Sciatic nerve (tissue), 2 donors: ENCODE measurements around the gene BUD23. TPM values are rescaled to one million over a fixed set of nuclear protein-coding genes. Genes with fewer than 3 reads are reported as not detected.
"Not testable (repeated sequence)": the region's sequence is repeated elsewhere in the genome, so short reads cannot be mapped to it uniquely, and the experiment has no call there.

Experiments used
- ATAC-seq: fragments of 200-7000 bp; cut with Tn5 transposase; one replicate; pipeline ENCODE4 v1.9.1; 2020; ENCODE audit warnings: mild to moderate bottlenecking, moderate library complexity
- DNase-seq: peaks from one replicate; pipeline ENCODE4 v3.0.0-alpha.2; 2020; ENCODE audit warnings: low spot score
- intact Hi-C: fragments of 100-400 bp; cut with DNase I; formaldehyde crosslinking; loops from one replicate; pipeline ENCODE4 v1.14.2; 2022
- total RNA-seq: library from RNA; stranded (reverse); fragmentation: NEBNext Ultra II Directional; extraction: Animal tissue kit (Norgen Biotek cat#: 25700); gene quantifications from one replicate; pipeline ENCODE4 v1.2.1, GENCODE V29; 2021
- donor health status: DM: no; HTN: no; CAD: no.
- donor health status: DM: no; HTN: no; CAD: no.

BUD23 gene
- total RNA-seq, 1 donor from 2014 or later, result 47.4 TPM

DNA sequence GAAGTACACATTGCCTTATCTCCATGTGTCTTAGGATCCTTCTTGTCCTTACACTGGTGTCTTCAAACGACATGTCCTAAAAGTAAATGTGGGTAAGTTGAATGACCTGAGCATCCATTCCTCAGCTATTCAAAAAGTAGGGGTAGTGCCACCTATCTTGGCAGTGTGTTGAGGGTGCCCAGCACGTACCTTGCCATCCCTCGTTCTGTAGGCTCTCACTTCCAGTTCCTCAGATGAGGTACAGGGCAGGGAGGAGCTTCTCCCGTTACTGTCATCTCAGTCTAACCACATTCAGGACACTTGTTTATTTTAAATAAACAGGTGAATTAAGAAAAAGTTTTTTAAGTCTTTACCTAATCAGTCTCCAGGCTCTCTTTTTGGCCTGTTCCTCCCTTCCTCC, 13.0 kb downstream of the BUD23 start:
- intact Hi-C loops, result no loop called here
- DNase-seq, result no peak
- ATAC-seq, result no peak

DNA sequence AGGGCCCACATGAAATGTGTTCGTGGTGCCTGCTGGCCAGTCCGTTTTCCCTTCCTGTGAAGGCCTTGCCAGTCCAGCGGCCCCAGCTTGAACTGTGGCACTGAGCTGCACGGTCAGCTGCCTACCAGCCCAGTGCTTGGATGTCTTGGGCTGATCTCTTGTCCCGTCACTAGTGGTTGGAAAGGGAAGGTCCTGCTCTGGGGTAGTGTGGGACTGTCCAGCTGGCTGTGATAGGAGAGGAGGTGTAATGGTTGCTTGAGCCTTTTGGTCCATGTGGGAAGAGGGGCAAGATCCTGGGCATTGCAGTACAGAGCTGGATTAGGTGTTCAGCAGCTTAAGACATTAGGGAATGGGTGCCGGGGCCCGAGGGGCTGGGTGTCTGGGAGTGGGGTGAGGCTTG, 15.0 kb downstream of the BUD23 start:
- DNase-seq (no peak), ATAC-seq (no peak)
- intact Hi-C loops, result no loop called here

DNA sequence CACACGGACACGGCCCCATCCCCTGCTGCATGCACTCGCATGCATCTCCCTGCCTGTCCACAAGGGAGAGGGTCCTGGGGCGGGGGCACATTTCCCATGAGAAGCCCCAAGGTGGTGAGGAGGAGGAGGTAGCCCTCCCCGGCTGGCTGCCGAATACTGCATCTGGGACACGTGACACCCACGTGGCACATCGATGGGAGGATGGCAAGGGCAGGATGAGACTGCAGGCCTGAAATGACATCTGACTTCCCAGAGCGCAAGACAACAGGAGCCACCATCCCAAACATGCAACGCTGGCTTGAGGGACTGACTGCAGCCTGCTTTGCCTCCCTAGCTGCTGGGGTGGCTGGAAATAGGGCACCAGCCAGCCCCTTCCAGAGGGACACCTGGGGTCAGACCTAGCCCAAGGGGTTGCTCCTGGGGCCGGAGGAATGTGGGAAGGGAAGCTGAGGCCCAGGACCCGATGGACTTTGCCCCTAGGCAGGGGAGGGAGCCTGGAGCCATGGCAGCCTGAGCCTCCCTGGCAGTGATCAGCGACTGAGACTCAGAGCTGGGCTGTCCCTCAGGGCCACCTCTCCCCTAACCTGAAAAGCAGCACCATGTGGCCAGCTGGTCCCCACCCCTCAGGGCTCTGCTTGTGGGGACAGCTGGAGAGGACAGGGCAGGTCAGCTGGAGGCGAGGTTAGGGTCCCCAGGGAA, 16.1 kb downstream of the BUD23 start:
- intact Hi-C loops, result no loop called here
- no peak for ATAC-seq
- DNase-seq, result no peak

DNA sequence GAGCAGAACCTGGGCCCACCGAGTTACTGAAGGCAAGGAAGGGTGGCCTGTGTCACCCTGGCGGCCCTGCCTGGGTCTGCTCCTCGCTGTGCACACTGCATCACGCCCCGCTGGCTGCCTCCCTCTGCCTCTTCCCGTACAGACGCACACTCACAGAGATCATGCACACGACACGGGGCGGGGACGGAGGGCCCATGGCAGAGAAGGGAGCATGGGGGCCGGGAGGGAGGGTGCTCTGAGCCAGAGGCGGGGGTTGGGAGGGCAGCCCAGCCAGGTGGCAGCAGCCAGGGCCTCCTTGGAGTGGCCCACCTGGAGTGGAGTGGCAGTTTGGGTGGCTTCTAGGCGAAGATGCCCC, 16.6 kb downstream of the BUD23 start:
- no peak for DNase-seq
- intact Hi-C loops, result no loop called here
- no peak for ATAC-seq

DNA sequence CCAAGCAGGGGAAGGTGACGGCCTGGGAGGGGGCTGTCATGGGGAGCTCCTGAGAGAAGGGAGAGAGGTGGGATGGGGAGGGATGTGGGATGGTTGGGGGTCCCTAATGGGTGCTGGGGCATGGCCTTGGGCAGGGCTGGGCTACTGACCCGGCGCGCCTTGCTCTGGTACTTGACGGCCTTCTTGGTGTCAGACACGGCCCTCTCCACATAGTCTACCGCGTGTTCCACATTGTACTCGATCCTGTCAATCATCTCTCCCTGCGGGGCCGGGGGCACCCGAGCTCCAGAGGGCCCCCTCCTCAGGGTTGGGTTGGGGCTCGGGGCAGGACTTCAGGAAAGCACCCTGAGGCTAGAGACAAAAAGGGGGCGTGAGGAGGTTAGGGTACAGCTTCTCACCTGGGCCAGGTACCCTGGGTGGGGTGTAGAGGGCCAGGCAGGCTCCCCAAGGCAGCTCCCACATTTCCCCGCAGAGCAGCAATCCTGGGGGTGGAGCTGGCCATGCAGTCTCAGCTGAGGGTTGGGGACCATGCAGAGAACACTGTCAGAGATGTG, 17.3 kb downstream of the BUD23 start:
- DNase-seq (no peak), ATAC-seq (no peak)
- intact Hi-C loops, result no loop called here

DNA sequence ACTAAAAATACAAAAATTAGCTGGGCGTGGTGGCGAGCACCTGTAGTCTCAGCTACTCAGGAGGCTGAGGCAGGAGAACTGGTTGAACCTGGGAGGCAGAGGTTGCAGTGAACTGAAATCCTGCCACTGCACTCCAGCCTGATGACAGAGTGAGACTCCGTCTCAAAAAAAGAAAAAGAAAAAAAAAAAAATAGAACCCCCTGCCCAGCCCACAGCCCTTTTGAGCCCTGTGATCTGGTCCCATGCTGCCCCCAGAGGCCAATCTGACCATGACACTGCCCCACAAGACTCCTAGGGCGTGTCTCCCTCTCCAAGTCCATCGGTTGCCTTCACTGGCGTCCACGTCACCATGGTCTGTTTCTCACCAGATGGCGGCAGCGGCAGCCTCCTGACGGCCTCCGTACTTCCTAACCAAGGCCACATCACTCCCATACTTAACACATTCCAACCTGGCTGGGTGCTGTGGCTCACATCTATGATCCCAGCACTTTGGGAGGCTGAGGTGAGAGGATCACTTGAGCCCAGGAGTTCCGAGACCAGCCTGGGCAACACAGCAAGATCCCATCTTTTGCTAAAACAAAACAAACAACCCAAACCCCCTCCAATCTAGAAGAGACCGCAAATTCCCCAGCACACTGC, 18.1 kb downstream of the BUD23 start:
- ATAC-seq (no peak), DNase-seq (no peak)
- intact Hi-C loops, result no loop called here

DNA sequence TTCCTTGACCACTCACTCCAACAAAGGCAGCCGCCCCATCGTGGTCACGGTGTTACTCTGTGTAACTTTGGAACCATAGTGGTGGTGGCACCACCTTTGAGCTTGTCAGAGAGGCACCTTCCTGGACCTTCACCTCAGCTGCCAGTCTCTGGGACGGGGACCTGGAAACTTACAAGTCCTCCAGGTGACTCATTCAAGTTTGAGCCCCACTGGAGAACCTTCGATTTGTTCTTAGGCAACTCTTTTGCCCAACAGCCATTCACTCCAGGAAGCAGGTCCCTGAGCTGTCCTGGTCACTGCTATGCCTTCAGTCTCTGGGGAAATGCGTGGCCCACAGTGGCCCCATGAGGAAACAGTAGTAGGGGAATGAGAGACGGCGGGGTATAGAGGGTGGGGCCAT, 18.8 kb downstream of the BUD23 start:
- DNase-seq (no peak), ATAC-seq (no peak)
- intact Hi-C loops, result no loop called here

DNA sequence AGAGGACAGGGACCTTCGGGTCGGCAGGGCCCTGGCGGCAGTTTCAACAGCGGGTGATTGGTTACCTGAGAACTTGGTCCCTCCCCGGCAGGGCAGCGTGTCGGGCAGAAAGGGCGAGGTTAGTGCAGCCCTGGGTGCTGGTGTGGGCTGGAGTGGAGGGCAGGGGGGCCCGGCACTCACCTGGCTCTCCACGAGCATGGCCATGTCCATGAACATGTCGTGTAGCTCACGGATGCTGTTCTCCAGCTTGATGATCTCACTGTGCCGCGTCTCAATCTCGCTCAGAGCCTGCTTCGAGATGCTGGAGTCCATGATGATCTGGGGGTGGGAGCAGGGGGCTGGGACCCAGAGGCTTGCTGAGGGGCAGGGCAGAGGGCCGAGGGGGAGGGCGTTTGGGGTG, 19.3 kb downstream of the BUD23 start:
- DNase-seq (no peak), ATAC-seq (no peak)
- intact Hi-C loops, result no loop called here

DNA sequence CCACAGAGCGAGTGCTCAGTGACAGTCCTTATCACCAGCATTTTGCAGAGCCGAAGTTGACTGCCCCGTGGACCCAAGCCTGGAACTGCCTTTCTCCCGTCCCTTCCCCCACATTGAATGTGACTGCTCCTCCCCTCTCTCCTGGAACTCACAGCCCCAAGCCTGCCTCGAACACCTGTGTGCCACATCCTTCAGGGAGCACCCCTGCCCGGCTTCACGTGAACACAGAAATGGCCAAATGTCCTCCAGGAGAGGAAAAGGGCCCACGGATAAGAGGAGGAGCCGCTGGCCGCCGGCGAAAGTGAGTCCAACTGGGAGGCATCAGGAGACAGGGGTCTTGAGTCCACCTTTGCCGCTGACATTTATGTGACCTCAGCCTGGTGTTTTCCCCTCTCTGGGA, 19.8 kb downstream of the BUD23 start:
- DNase-seq (no peak), ATAC-seq (no peak)
- intact Hi-C loops, result no loop called here

DNA sequence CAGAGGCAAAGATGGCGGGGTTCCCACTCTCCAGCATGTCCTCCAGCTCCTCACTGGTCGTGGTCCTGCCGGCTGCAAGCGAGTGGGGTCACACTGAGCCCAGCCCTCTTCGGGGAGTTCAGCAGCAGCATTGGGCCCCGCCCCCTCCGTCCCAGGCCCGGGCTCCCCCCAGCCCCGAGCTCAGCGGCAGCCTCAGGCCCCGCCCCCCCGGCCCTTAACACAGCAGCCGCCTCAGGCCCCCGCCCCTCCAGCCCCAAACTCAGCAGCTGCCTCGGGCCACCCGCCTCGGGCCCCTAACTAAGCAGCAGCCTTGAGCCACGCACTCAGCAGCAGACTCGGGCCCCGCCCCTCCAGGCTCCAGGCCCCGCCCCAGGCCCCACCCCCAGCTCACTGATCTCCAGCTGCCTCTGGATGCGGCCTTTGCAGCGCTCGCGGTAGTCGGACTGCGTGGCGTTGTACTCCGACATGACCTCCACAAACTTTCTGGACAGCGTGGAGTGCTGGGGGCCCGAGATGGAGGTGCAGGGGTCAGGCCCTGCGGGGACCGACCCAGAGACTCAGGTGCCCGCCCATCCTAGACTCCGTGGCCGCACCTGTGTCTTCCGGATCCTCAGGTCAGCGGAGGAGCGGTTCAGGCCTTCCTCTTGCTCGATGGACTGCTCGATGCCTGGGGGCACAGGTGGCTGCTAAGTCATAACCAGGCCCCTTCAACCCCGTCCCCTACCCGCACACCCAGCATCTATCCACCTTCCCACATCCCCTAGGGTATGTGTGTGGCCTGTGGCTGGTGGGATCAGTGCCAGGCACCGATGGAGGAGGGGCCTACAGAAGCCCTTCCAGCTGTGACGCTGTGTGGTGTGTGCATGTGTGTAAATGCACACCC, 20.6 kb downstream of the BUD23 start:
- intact Hi-C loops, result no loop called here
- ATAC-seq, result peak; percentile 83
- DNase-seq, result peak; percentile 80

DNA sequence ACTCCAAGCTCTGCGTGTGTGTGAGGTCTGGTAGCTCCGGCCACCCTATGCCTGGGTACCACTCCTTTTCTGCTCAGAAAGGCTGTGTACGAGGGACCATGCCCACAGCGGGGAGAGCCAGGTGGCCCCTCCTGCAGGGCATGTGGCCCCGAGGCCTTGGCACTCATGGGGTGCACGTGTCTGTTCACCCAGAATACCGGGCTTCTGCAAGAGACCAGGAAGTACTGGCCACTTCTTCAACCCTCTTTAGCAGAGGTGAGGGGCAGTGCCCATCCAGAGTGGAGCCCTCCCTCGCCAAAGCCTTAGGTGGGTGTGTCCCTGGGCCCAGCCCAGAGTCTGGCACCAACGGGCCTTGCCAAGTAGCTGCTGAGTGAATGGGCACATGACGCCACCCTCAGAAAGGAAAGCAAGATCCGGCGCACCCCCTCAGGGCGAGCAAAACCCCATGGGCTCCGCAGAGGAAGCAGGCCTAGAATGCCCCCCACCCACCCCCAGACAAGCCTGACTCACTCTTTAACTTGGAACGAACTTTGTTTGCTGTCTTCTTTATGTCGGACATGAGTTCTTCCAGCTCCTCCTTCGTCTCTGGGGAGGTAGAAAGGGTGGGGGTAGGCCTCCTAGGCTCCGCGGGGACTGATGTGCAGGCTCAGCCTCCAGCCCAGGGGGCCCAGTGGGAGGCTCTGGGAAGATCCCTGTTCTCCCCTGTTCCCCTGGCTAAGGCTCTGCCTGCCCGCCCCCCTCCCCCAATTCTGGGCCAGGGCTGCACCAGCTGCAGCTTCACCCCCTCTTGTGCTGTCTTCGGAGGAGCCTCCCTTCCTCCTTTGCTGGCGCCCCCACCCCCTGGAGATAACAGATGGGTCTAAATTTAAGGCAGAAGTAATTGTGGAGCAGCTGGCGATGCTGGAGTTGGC, 21.5 kb downstream of the BUD23 start:
- DNase-seq (no peak), ATAC-seq (no peak)
- intact Hi-C loops, result no loop called here

DNA sequence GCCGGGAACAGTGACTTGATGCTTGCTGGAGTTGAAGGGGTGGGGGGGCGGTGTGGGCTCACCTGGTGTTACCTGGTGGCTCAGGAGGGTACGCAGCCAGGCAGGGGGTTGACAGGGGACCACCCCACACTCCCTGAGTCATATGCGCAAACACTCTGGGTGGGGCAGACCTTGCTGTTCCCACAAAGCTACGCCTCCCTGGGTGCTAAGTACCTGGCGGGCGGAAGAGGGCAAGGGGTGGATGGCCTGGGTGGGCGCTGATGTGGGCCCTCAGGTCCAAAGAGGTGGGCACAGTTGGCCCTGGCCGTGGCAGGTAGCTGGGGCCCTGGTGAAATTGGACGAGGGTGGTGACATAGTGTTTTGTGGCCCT, 22.1 kb downstream of the BUD23 start:
- ATAC-seq (no peak), DNase-seq (no peak)
- intact Hi-C loops, result no loop called here

DNA sequence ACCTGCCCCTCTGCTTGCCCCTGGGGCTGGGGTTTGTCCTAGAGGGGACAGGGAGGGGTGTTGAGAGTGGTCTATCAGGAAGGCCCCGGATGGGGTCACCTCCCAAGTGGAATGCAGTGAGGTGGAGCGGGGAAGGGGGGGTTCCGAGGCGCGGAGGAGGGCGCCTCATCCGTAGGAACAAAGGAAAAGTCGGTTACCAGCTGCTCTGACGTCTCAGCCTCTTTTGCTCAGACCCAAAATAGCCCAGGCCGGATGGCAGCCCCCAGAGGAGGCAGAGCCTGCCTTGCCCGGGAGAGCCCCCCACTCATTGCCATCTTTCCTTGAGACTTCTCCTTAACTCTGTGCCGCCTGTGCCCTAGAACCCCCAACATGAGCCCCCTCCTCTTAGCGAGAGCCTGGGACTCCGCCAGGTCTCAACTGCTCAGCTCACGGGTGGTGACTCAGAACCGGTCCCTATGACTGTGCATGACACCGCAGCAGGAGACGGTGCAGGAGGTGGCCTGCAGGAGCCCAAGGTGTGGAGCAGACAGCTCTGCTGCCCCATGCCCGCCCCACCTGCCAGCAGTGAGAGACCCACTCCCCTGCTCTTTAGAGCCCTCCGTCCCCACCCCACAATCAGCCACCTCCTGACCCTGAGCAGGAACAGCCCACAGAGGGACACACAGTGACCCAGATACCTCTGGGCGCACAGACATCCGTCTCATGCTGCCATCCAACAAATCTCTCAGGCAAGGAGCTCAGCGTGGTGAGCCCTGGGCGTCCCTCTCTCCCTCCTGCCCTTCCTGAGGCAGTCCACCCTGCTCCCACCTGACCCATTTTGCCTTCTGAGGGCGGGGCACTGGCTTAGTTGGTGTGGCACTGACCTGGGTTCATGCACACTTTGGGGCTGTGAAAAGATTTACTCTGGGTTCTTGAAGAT, 23.0 kb downstream of the BUD23 start:
- peak; percentile 55 for DNase-seq
- intact Hi-C loops, result no loop called here
- no peak for ATAC-seq

DNA sequence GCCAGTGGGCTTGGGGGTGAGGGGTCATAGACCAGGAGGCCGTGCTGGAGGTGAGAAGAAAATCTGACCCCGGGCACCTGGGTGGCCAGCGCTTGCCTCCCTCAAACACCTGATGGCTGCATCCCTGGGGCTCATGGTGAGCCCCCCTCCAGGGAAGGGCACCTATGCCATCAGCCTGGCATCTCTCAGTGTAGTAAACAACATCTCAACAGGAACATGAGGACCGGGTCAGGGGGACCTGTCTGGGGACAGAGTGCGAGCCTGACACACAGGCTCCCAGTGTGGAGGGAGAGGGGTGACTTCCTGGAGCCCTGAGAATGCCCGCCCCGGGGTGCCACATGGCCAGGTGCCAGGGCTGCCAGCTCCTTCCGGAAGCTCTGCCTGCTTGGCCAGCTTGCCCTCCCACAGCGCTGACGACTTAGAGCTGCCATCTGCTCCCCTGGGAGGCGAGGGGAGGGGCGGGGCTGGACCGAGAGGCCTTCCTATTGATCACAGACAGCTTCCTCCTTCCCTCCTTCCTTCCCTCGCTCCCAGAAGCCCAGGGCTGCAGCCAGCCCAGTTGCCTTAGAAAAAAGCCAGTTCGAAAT, 23.7 kb downstream of the BUD23 start:
- peak; percentile 77 for DNase-seq
- peak; percentile 13 for ATAC-seq
- intact Hi-C loops, result no loop called here

DNA sequence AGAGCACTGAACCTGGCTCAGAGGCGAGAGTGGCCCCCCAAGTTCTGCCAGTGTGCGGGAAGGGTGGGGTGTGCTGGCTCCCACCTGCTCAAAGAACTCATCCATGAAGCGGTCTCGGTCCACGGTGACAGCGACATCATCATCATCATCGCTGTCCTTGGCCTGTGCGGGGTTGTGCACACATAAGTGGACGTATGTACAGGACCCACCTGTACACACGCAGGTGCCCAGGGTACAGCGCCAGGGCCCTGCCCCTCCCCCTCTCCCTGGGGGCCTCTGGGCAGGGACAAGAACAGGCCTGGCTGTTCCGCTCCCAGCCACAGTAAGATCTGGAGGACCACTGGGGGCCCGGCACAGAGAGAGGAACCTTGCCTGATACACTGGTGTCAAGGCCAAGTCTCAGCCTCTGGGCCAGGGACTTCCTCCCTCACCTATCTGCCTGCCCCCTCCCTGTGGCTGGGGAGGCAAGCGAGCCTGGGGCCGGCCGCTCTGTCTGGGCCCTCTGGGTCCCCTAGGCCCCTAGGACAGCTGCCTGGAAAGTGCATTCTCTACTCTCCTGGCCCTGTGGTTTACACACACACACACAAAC, 25.7 kb downstream of the BUD23 start:
- ATAC-seq (no peak), DNase-seq (no peak)
- intact Hi-C loops, result no loop called here

DNA sequence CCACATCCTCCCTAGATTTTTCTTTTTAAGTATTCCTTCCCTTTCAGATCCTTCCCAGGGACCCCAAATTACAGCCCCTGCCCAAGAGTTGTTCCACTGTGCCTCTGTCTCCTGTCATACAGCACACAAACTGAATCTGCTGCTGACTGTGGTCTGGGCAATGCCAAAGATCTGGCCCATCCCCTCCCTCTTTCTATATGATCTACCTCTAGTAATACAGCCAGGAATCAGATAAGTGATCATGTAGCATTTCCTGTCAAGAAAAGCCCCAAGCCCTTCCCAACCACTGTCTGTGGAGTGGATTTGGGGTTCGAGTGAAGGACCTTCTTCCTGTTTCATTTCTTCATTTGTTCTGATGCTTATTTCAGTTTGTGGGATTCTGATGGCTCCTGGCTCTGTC, 29.4 kb downstream of the BUD23 start:
- no peak for ATAC-seq
- no peak for DNase-seq
- intact Hi-C loops, result no loop called here

DNA sequence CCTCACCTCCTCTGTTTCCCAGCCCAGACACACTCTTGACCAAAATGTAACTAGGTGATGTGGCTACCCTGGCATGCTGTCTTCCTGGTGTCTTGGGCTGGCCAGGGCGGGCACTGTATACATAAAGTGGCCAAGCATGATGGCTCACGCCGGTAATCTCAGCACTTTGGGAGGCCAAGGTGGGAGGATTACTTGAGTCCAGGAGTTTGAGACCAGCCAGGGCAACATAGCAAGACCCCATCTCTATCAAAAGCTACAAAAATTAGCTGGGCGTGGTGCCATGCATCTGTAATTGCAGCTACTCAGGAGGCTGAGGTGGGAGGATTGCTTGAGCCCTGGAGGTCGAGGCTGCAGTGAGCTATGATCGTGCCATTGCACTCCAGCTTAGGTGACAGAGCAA, 29.9 kb downstream of the BUD23 start:
- intact Hi-C loops, DNase-seq, ATAC-seq: not testable (repeated sequence)
